ENCODE measurements around the gene ASL. TPM values are rescaled to one million over a fixed set of nuclear protein-coding genes. Genes with fewer than 3 reads are reported as not detected.

ASL gene
- total RNA-seq, 2 donors from 2014 or later: 9.2 to 13.0 TPM

- peaks cover 0 to 2% of the 10 kb centered on the region in 2 donors for H3K4me1 ChIP-seq
- peaks cover 47% of the 10 kb centered on the region for H3K36me3 ChIP-seq
Observed at GRCh38 chr7:66142996-66143395, 67.4 kb downstream of the ASL start.

More at GRCh38 chr7:66142996-66143395, 67.4 kb downstream of the ASL start:
- Histone ChIP-seq H3K4me3 (no peak overlapping the region), H3K9me3 (no peaks in the 10 kb centered on the region), H3K27me3 (no peaks in the 10 kb centered on the region), H3K27ac (peak overlapping the region; percentile 7 to 16)
- no peak for TF ChIP-seq CTCF (IDR thresholded peaks at IDR 0.05)
- DNase-seq (ENCODE audit: low spot score): no peak

Other genes starting within 250 kb of the ASL start
- 10 to 100 TPM; 12.3 to 13.5 TPM for gene VKORC1L1, start 202.7 kb upstream of the ASL start, total RNA-seq
- 10 to 100 TPM in 1 of 2 donors, 1 to 10 TPM in 1; 9.1 to 13.0 TPM for gene GUSB, start 93.6 kb upstream of the ASL start, total RNA-seq
- 10 to 100 TPM; 29.9 to 44.9 TPM for gene CRCP, start 39.0 kb downstream of the ASL start, total RNA-seq
- gene TPST1, start 129.5 kb downstream of the ASL start, total RNA-seq: 1 to 10 TPM; 9.0 to 9.3 TPM

Measured in right atrium auricular region (tissue), 2 donors.